GM06990 (cell line): ENCODE results near the gene KIF6.

ENCODE experiments used
- DNase-seq: peaks from one replicate; pipeline ENCODE4 v3.0.0-alpha.2; 2011; ENCODE audit not compliant: insufficient read length; ENCODE audit errors: extremely low read depth
- H3K27me3 ChIP-seq: replicated peaks from 2 replicates; pipeline ENCODE4 v1.6.0; 2011; ENCODE audit warnings: low read length; ENCODE audit not compliant: control insufficient read depth, insufficient read depth
- H3K36me3 ChIP-seq: 2 replicates; pipeline ENCODE4 v1.5.1; 2011; ENCODE audit warnings: low read length; ENCODE audit not compliant: control insufficient read depth, insufficient read depth
- H3K4me3 ChIP-seq: replicated peaks from 2 replicates; pipeline ENCODE4 v1.5.1; 2011; ENCODE audit warnings: low read depth, mild to moderate bottlenecking, control low read depth, low read length
- CTCF ChIP-seq: IDR thresholded peaks from 2 replicates; pipeline ENCODE4 v1.5.1; 2011; ENCODE audit warnings: low read length, control low read depth, mild to moderate bottlenecking, inconsistent platforms; ENCODE audit not compliant: insufficient read depth, poor library complexity, severe bottlenecking

The KIF6 gene

GRCh38 chr6:39310542-39310941 is 414.7 kb downstream of the KIF6 start:
- H3K4me3 ChIP-seq: no peak overlapping the region

GRCh38 chr6:39309942-39310531 is 415.2 kb downstream of the KIF6 start:
- no peaks in the 10 kb centered on the region for H3K36me3 ChIP-seq
- peak; percentile 88 for TF ChIP-seq CTCF
- no peak overlapping the region for H3K4me3 ChIP-seq
- DNase-seq: peak; percentile 24
- no peaks in the 10 kb centered on the region; the same call in none of the 2 replicates for H3K27me3 ChIP-seq

More at GRCh38 chr6:39310542-39310941, 414.7 kb downstream of the KIF6 start:
- DNase-seq: no peak
- no peak for TF ChIP-seq CTCF
- no peaks in the 10 kb centered on the region for H3K36me3 ChIP-seq
- no peaks in the 10 kb centered on the region; the same call in none of the 2 replicates for H3K27me3 ChIP-seq

- H3K4me3 ChIP-seq: no peak overlapping the region
- no peak for DNase-seq
- H3K27me3 ChIP-seq: no peaks in the 10 kb centered on the region; the same call in none of the 2 replicates
- H3K36me3 ChIP-seq: no peaks in the 10 kb centered on the region
- no peak for TF ChIP-seq CTCF
Observed at GRCh38 chr6:39307462-39307861, 417.7 kb downstream of the KIF6 start.

- no peak overlapping the region for H3K4me3 ChIP-seq
- no peaks in the 10 kb centered on the region for H3K36me3 ChIP-seq
- H3K27me3 ChIP-seq: no peaks in the 10 kb centered on the region; the same call in none of the 2 replicates
- TF ChIP-seq CTCF: no peak
- DNase-seq: no peak
Observed at GRCh38 chr6:39304951-39305350, 420.3 kb downstream of the KIF6 start.

GRCh38 chr6:39303425-39304153 is 421.6 kb downstream of the KIF6 start:
- no peaks in the 10 kb centered on the region; the same call in none of the 2 replicates for H3K27me3 ChIP-seq
- H3K4me3 ChIP-seq: no peak overlapping the region
- no peak for DNase-seq
- H3K36me3 ChIP-seq: no peaks in the 10 kb centered on the region
- TF ChIP-seq CTCF: no peak
